Stimulated activated naive CD4-positive, alpha-beta T cell treated with Interleukin-2 at 50 U/mL for 16 hours (primary cell): ENCODE measurements around the gene ABCC1.

ENCODE experiments used
- DNase-seq: peaks from one replicate; lab custom pipeline; 2025; lab: John Stamatoyannopoulos, UW

The ABCC1 gene

DNA sequence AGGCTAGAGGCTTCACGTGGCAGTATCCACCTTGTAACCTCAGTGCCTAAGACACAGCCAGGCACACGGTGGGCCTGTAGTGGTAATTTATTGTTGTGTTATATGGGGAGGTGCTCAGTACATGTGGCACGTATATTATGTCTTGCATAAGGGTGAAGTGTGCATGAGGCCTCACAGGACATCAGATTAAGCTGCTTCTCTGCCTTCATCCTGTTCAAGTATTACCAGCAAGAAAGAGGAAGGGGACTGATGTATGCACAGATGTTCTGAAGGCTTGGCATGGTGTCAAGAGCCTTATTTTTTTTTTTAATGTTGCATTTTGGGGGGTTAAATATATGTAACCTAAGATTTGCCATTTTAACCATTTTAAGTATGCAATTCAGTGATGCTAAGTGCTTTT lies 71.6 kb downstream of the ABCC1 start:
- no peak for DNase-seq

DNA sequence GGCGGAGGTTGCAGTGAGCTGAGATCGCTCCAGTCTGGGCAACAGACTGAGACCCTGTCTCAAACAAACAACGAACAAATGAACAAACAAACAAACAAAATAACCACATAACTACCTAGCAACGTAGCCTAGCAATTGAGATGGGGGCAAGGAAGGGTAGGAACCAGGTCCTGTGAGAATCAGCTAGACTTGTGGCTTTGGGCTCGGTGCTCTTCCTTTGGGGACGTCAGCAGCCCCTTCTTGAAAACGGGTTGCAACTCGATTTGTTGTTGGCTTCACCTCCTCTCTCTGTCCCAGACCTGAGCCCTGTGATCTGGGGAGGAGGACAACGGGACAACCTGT lies 72.2 kb downstream of the ABCC1 start:
- no peak for DNase-seq

DNA sequence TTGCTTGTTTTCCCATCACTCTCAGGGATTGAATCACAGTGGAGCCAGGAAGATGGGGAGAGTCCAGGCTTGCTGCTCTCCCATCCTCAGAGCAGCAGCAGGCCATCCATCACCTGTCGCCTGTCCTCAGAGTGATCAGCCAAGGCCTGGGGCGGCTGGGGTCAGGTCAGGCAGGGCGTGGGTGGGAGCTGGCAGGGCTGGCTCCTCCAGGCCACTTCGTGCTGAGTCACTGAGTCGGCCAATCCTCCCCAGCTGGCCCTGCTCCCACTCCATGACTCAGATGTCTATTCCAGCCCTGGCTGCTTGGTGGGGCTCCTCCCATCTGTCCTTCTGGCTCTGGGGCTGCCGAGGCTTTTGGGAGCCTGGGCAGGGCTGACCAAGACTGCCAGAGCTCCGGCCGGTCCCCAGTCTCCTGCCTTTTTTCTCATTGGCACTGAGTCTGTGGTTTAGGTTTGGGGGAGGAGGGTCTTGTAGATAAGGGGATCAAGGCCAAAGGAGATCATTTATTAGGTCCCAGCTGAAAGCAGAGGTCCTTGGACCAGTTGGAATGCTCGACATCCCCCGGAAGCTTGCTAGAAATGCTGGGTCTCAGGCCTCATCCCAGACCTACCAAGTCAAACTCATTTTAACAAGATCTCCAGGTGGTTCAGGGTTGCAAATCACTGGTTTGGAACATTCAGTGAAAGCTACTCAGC lies 72.7 kb downstream of the ABCC1 start:
- no peak for DNase-seq

DNA sequence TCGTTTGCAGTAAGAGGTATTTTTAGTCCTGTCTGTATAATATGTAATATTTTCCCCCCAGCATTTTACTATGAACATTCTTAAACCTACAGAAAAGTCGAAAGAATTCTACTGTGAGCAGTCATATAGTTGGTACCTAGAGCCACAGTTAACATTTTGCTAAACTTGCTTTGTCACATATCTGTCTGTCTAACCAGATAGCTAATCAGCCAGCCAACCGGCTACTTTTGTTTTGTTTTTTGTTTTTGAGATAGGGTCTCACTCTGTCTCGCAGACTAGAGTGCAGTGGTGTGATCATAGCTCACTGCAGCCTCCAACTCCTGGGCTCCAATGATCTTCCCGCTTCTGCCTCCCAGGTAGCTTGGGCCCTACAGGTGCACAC lies 73.3 kb downstream of the ABCC1 start:
- DNase-seq: no peak

DNA sequence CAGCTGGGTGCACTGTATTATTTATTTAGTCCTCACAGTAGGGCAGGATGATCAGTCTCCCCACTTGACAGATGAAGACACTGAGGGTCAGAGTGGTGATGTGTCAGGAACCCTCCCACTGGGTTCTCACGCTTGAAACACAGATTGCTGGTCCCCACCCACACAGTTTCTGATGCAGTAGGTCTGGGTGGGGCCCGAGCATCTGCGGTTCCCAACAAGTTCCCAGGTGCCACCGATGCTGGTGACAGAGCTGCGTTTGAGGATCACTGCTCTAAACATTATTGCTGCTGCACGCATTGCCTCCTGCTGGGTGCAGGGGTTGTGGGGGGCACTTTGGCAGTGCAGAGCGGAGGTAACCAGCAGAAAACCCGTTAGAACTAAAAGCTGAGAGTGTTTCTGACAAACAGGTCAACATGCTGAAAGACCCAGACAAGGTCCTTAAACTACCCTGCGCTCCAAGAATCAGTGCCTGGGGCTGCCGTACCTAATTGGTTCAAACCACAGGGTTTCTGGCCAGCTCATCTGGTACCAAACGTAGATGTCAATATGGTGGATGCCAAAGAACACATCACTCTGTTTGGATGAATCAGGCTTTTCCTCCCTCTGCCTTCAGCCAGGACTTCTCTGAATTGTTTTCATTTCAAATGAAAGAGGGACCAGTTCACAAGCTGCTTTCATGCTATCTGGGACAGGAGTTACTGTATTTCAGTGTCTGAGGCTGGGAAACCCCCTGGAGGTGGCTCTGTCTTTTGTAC lies 76.0 kb downstream of the ABCC1 start:
- peak; percentile 70 for DNase-seq

DNA sequence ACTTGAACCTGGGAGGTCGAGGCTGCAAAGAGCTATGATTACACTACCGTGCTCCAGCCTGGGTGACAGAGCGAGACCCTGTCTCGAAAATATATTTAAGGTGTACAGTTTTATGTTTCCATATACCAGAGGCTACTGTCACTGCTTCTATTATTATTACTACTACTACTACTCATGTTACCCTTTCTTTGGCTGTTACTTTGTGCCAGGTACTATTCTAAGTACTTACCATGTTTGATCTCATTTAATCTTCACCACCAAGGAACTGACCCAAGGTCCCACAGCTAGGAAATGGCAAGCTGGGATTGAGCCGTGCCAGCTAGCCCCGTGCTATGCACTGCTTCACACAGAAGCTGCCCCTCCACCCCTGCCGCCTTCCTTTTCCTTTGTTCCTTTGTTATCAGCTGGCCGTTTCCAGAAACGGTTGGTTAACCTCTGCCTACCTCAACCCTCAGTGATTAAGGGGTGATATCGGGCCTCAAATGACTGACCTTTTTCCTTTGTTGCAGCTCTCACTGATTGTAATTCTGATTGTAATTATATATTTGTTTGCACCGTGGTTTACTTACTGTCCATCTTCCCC lies 78.4 kb downstream of the ABCC1 start:
- no peak for DNase-seq

DNA sequence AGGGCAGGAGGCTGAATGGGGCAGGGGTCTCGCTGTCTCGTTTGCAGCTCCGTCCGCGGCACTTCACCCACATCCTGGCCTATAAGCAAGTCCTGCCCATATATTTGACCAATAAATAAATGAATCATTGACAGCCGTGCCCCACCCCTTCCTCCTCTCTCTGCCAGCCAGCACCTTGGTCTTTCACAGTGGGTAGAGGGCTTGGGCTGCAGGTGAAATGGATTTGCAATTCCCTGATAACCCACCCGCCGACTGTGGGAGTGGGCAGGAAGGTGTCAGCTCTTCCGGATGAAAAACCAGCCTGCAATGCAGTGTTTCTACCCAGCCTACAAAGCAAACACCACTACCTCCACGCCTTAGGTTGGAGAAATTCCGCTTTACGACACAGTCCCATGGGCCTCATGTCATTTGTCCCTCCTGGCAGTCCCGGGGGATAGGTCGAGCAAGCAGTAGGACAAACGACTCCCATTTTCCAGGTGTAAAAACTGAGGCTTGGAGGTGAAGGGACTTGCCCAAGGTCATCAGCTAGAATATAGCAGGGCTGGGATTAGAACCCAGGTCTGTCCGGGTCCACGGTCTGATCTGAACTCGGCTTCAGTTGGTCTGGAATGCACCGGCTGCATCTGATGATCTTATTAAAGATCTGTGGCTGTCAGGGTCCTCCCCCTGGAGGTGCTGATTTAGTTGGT lies 79.0 kb downstream of the ABCC1 start:
- no peak for DNase-seq

DNA sequence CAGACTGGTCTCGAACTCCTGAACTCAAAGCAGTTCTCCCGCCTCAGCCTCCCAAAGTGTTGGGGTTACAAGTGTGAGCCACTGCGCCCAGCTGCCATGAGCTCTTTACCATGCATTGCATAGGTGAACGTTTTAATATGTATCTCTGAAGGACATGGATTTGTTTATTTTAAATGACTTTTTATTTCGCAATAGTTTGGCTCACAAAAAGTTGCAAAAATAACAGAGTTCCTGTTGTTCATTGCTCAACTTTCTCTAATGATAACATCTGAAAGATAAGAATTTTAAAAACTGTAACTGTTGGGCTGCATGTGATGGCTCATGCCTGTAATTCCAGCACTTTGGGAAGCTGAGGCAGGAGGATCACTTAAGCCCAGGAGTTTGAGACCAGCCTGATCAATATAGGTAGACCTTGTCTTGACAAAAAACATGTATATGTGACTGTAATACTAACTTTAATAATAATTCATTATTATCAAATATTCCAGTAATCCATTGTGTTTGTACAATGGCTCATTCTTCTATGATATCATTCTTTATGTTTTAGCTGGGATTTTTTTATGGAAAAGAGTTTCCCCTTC lies 80.1 kb downstream of the ABCC1 start:
- no peak for DNase-seq

DNA sequence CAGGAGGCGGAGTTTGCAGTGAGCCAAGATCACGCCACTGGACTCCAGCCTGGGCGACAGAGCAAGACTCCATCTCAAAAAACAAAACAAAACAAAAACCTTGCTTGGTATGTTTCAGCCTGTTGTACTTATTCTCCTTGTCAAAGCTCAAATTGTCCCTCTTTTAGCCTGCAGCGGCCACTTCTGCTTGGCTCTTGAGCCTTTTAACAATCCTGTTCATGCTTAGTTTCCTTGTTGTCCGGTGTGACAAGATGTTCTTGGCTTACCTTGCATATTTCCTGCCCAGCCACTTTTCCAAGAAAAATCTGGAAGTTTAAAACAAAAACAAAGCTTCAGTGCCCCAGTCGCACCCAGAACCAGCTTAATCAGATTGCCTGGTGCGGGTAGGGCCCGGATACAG lies 81.0 kb downstream of the ABCC1 start:
- no peak for DNase-seq

DNA sequence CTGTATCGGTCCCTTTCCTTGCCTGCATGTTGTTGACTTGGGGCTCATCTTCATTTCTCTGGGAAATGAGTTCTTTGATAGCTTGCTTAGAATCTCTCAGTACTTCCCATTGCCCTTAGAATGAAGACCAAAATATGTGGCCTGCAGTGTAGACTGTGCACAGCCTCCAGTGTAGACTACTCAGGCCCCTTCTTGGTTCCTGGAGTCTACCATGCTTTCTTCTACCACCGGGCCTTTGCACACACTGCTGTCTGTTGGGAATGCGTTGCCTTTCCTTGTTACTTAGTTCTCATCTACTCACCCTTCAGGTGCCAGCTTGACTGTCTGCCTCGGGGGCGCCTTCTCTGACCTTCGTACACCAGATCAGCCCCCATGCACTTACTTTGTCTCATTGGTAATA lies 82.0 kb downstream of the ABCC1 start:
- no peak for DNase-seq

DNA sequence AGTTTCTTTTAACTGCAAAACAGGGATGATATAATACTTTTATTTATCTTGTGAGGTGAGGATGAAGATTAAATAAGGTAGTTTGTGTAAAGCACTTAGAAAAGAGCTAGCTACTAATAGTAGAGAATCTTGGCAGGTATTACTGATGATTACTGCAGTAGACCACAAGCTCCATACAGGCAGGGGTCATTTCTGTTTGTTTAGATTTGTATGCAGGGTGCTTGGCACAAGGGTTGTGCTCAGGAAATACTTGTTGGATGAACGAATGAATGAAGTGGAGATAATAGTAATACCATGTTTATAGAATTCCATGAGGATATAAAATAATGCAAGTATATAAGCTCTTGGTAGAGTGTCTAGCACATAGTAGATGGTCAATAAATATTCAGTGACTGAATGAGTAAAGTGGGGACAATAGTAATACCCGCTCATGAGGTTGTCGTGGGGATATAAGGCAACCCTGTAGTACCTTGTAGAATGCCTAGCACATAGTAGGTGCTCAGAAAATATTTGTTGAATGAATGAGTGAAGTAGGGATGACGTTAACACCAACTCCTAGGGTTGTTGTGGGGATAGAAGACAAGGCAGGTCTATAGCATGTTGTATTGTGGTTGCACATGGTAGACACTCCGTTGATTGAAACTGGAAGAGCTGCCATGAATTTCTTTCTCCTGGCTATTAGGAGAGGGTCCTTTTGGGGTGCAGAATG lies 83.0 kb downstream of the ABCC1 start:
- no peak for DNase-seq

DNA sequence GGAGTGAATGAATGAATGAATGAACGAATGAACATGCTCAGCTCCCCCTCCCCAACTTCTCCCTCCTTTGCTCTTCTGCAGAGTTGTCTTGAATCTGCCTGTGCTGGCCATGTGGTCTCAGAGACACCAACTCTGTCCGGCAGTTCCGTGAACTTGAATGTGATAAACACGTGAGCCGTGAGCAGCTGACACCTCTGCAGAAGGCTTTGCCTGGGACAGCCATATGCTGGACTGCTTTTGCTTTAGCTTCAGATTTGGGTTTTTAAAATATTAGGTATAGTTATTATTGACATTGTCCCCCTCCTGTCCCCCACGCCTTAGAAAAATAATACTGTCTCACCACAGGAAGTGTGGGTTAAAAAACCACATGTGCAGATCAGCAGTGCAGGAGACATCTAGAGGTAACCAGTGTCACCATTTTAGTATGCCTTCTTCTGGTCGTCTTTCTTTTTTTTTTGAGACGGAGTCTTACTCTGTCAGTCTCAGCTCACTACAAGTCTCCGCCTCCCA lies 83.8 kb downstream of the ABCC1 start:
- no peak for DNase-seq

DNA sequence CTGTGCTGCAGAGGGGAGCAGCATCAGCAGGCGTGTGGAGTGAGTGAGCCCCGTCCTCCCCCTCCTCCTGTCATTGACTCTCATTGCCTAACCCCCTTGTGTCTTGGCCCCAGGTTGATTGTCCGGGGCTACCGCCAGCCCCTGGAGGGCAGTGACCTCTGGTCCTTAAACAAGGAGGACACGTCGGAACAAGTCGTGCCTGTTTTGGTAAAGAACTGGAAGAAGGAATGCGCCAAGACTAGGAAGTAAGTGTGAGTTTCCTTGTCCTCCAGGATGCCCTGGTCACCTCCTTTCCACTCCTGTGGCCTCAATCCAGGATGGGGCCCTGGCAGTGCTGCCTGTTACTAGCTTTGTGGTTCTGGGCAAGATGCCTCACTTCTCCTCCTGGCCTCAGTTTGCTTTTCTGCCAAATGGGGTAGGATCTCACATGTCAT lies 87.0 kb downstream of the ABCC1 start:
- no peak for DNase-seq

DNA sequence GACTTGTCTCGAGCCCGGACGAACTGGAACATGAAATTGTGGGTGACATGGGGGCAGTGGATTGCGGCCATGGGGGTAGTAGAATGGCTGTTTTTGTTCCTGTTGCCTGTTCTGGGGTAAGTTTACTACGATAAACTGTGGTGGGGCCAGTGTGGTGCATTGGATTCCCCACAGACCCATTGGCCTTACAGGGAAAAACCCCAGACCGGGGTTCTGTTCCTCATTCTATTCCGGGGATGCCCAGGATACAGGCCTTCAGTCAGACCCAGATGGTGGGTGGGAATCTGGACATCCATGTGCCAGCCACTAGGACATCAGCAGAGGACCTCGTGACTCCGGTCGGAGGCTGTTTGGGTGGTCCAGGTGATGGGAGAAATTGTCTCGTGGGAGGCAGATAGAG lies 88.1 kb downstream of the ABCC1 start:
- no peak for DNase-seq

DNA sequence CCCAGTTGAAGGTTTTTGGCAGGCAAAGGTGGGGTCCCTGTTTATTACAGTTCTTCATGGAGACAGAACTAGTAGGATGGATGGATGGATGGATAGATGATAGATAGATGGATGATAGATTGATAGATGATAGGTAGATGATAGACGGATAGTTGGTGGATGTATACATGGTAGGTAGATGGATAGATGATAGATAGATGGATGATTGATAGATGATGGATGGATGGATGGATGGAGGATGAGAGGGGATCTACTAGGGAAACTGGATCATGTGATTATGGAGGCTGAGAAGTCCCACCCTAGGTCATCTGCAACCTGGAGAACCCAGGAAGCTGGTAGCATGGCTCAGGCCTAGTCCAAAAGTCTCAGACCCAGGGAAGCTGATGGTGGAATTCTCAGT lies 88.6 kb downstream of the ABCC1 start:
- DNase-seq: no peak

DNA sequence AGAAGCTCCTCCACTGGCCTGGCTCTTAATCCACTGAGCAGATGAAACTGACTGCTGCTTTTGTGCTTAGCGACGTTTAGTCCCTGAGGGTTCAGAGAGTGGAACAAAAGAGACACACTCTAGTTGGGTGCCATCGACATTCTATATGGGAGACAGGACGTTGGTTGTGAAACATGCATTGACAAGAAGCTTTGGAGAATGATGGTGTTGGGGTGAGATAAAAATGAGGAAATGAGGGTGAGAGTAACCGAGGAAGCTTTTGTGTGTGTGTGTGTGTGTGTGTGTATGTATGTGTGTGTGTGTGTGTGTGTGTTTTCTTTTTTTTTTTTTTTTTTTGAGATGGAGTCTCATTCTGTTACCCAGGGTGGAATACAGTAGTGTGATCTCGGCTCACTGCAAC lies 89.5 kb downstream of the ABCC1 start:
- DNase-seq: no peak

DNA sequence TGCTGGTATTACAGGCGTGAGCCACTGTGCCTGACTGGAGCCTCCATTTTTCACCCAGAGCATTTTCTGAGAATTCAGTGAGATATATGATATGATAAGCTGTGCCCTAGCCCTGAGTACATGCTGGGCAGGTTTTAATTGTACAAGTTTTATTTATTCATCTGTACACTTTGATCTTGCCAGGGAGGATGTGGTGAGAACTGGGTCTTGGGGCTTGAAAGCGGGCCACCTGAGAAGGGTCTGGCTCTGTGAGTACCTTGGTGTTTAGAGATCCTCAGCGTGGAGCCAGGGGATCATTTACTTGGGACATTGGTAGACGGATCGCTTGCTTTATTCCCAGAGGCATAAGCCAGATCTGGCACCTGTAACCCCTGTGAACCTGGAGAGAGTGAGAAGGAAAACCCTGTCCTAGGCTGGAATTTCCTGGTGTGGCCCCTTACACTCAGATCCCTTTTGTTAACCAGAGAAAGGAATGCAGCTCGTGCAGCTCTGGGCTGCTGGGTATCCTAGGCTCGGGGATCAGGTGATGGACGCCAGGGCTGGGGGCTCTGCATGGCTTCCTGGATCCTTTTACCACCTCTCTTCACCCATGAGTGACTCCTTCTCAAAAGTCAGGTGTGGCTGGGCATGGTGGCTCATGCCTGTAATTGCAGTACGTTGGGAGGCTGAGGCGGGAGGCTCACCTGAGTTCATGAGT lies 91.9 kb downstream of the ABCC1 start:
- DNase-seq: no peak

DNA sequence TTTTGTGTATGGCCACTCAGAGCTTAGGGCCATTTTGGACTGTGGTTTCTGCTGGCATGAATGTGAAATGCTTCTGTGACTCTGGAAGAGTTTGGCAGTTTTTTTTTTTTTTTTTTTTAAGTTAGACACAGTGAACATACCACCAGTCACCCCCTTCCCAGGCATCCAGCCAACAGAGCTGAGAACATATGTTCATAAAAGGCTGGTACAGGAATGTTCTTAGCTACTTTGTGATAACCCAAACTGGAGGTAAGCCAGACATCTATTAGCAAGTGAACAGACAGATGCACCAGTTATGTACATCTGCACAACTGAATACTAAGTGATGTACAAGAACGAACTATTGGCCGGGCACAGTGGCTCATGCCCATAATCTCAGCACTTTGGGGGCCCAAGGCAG lies 92.7 kb downstream of the ABCC1 start:
- DNase-seq: no peak

DNA sequence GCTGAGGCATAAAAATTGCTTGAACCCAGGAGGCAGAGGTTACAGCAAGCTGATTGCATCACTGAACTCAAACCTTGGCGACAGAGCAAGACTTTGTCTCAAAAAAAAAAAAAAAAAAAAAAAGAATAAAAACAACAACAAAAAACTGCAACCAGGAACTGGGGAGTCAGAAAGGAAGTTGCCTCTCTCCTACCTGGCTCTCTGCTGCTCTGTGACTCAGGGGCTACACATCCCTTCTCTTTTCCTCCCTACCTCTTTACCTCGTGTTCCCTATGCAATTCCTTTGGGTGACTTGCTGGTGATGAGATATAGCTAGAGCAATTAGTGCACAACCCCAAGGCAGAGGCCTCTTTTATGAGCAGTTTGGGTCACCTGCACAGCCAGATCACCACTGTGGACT lies 95.9 kb downstream of the ABCC1 start:
- DNase-seq: no peak

DNA sequence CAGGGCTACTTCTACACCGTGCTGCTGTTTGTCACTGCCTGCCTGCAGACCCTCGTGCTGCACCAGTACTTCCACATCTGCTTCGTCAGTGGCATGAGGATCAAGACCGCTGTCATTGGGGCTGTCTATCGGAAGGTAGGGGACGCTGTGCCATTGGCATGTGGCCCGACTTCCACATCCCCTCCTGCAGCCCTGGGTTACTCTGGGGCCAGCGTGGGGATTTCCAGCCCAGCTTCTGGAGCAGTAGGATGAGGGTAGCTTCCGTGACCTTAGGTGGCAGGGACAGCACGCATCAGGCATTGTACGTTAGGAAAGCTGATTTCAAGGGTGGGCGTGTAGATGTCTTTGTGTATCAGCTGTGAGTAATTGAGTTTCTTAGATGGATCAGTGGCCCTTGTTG lies 96.5 kb downstream of the ABCC1 start:
- DNase-seq: no peak

DNA sequence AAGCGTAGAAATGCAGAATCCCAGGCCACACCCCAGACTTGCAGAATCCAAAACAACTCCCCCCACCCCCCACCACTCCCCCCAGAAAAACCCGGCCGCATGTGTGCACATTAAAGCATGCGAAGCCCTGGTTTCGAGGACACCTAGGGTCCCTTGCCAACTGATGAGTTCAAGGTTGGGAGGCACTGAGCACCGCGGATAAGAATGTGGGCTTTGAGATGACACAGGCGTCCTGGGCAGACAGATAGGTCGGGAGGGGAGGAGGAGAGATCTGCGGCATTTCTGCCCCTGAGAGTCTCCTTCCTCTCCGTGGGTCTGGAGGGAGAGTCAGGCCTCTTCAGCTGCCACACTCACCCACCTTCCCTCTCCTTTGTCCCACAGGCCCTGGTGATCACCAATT lies 98.3 kb downstream of the ABCC1 start:
- DNase-seq: no peak
